Chondrocyte (in vitro differentiated cells): ENCODE data around the gene PDHB. TPM values are rescaled to one million over a fixed set of nuclear protein-coding genes. Genes with fewer than 3 reads are reported as not detected.
A peak's percentile ranks its signal among the peaks of the same experiment; 100 is the strongest.
"Not testable (repeated sequence)": the region's sequence is repeated elsewhere in the genome, so short reads cannot be mapped to it uniquely, and the experiment has no call there.

Experiments used
- DNase-seq: peaks from one replicate; pipeline ENCODE4 v3.0.0; 2021; ENCODE audit warnings: mixed read lengths, low spot score
- H3K27ac Mint-ChIP-seq: one replicate; pipeline ENCODE4 v1.8.0; 2021; ENCODE audit warnings: mild to moderate bottlenecking, moderate library complexity, mixed read lengths; ENCODE audit not compliant: unreplicated experiment
- H3K27me3 Mint-ChIP-seq: 2 replicates; pipeline ENCODE4 v1.8.0; 2021; ENCODE audit warnings: low read depth, mixed read lengths
- H3K36me3 Mint-ChIP-seq: 2 replicates; pipeline ENCODE4 v1.8.0; 2021; ENCODE audit warnings: low read depth, mixed read lengths
- H3K4me1 Mint-ChIP-seq: 2 replicates; pipeline ENCODE4 v1.8.0; 2021; ENCODE audit warnings: low read depth, mild to moderate bottlenecking, mixed read lengths
- H3K4me3 Mint-ChIP-seq: one replicate; pipeline ENCODE4 v1.8.0; 2021; ENCODE audit warnings: mild to moderate bottlenecking, moderate library complexity, mixed read lengths; ENCODE audit not compliant: unreplicated experiment
- H3K9me3 Mint-ChIP-seq: 2 replicates; pipeline ENCODE4 v1.8.0; 2021; ENCODE audit warnings: low read depth, mixed read lengths
- CTCF ChIP-seq: fragments of 200-600 bp; sonication (generic); IDR thresholded peaks from 2 replicates; pipeline ENCODE4 v1.5.0; 2021; ENCODE audit warnings: antibody characterized with exemption, mild to moderate bottlenecking, moderate library complexity
- total RNA-seq: library from RNA; stranded (reverse); gene quantifications from 3 replicates; pipeline ENCODE4 v1.2.1, GENCODE V29; 2021

PDHB gene
- total RNA-seq, 1 donor from 2014 or later, result 84.7 TPM

- H3K4me3 Mint-ChIP-seq, result no peak overlapping the region
- H3K36me3 Mint-ChIP-seq, result peaks cover 12% of the 10 kb centered on the region
- H3K27ac Mint-ChIP-seq, result no peak overlapping the region
- peaks cover 12% of the 10 kb centered on the region for H3K4me1 Mint-ChIP-seq
- peaks cover 18% of the 10 kb centered on the region for H3K9me3 Mint-ChIP-seq
- H3K27me3 Mint-ChIP-seq, result no peaks in the 10 kb centered on the region
- DNase-seq, result no peak
- no peak for TF ChIP-seq CTCF
These were observed 25.5 kb upstream of the PDHB start for GRCh38 chr3:58459160-58459559.

DNA sequence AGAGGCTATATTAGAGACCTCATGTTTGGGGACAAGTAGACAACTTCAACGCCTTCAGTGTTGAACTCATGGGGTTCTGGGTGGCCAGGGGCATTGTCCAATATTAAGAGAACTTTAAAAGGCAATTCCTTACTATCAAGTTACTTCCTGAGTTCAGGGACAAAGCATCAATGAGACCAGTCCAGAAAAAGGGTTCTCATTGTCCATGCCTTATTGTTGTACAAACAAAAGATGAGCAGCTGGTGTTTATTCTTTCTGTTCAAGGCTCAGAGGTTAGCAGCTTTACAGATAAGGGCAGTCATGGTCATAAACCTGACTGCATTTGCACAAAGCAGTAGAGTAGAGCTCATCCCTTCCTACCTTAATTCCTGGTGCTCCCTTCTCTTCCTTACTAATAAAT is 18.5 kb upstream of the PDHB start:
- H3K36me3 Mint-ChIP-seq, result peaks cover 12% of the 10 kb centered on the region
- H3K4me1 Mint-ChIP-seq, result no peaks in the 10 kb centered on the region
- no peak for DNase-seq
- H3K9me3 Mint-ChIP-seq, result peaks cover 29% of the 10 kb centered on the region
- H3K4me3 Mint-ChIP-seq, result no peak overlapping the region
- H3K27me3 Mint-ChIP-seq, result no peaks in the 10 kb centered on the region
- no peak for TF ChIP-seq CTCF
- H3K27ac Mint-ChIP-seq, result no peak overlapping the region

GRCh38 chr3:58441514-58442450 is 8.2 kb upstream of the PDHB start:
- H3K9me3 Mint-ChIP-seq, result no peaks in the 10 kb centered on the region
- H3K27ac Mint-ChIP-seq, result no peak overlapping the region
- H3K4me3 Mint-ChIP-seq, result no peak overlapping the region
- TF ChIP-seq CTCF, result no peak
- H3K4me1 Mint-ChIP-seq, result peaks cover 11% of the 10 kb centered on the region
- H3K27me3 Mint-ChIP-seq, result no peaks in the 10 kb centered on the region
- H3K36me3 Mint-ChIP-seq, result no peaks in the 10 kb centered on the region
- DNase-seq, result no peak

DNA sequence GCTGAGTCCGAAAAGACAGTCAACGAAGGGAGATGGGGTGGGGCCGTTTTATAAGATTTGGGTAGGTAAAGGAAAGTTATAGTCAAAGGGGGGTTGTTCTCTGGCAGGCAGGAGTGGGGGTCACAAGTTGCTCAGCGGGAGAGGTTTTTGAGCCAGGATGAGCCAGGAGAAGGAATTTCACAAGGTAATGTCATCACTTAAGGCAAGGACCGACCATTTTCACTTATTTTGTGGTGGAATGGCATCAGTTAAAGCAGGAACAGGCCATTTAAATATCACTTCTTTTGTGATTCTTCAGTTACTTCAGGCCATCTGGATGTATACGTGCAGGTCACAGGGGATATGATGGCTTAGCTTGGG is 7.3 kb upstream of the PDHB start:
- H3K36me3 Mint-ChIP-seq, H3K27me3 Mint-ChIP-seq, H3K9me3 Mint-ChIP-seq, H3K4me3 Mint-ChIP-seq, DNase-seq: not testable (repeated sequence)
- Mint-ChIP-seq H3K4me1 (peaks cover 12% of the 10 kb centered on the region), H3K27ac (peak overlapping the region; percentile 94)

- not testable (repeated sequence) for H3K27ac Mint-ChIP-seq, H3K4me3 Mint-ChIP-seq, H3K36me3 Mint-ChIP-seq, H3K27me3 Mint-ChIP-seq, DNase-seq, H3K9me3 Mint-ChIP-seq
- peaks cover 44% of the 10 kb centered on the region for H3K4me1 Mint-ChIP-seq
These were observed 3.6 kb upstream of the PDHB start for GRCh38 chr3:58437276-58437675.

DNA sequence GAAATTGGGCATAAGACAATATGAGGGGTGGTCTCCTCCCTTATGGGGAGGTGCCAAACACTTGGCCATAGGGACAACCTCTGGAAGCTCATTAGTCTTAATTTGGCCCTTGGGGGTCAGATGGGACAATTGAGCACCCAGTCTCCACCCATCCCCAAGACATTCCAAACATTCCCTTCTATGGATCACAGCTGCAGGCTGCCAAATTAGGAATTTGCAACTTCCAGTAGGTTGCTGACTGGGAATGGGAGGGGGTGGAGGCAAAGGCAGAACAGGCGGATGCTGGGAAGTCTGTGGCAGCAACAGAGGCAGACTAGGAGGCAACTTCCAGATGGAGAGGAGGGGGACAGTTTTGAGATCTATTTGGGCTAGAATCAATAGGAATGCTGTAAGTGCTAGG is 1.4 kb upstream of the PDHB start:
- Mint-ChIP-seq H3K27ac (peak overlapping the region; percentile 88), H3K4me1 (peaks cover 42% of the 10 kb centered on the region), H3K27me3 (no peaks in the 10 kb centered on the region), H3K36me3 (peaks cover 7% of the 10 kb centered on the region), H3K4me3 (peak overlapping the region; percentile 42), H3K9me3 (no peaks in the 10 kb centered on the region)
- no peak for TF ChIP-seq CTCF
- no peak for DNase-seq
